ENCODE results near the gene TPD52L2.

Gene TPD52L2

GRCh38 chr20:63881451-63882226 lies 16.6 kb downstream of the TPD52L2 start:
- no peak overlapping the region for H2AFZ ChIP-seq (ENCODE audit: low read length)

GRCh38 chr20:63882257-63883200 lies 17.5 kb downstream of the TPD52L2 start:
- no peaks in the 10 kb centered on the region for H3F3A ChIP-seq (ENCODE audit: low read depth)
- no peak overlapping the region for H3K9ac ChIP-seq (ENCODE audit: low read depth, low read length, poor library complexity, severe bottlenecking)
- H3K27me3 ChIP-seq (ENCODE audit: insufficient read depth, low read length, poor library complexity, severe bottlenecking): no peaks in the 10 kb centered on the region
- H3K79me2 ChIP-seq (ENCODE audit: insufficient read depth, low read length): peaks cover 13% of the 10 kb centered on the region; the same call in 1 of the 2 replicates
- no peak overlapping the region for H2AFZ ChIP-seq (ENCODE audit: low read length)
- H3K4me3 ChIP-seq (ENCODE audit: low read length, poor library complexity, severe bottlenecking): no peak overlapping the region
- no peaks in the 10 kb centered on the region for H4K20me1 ChIP-seq (ENCODE audit: insufficient read depth, low read length, poor library complexity, severe bottlenecking)
- H3K4me2 ChIP-seq (ENCODE audit: low read depth, low read length, poor library complexity, severe bottlenecking): no peak overlapping the region
- H3K36me3 ChIP-seq (ENCODE audit: insufficient read depth, low read length): peaks cover 21% of the 10 kb centered on the region; the same call in 1 of the 2 replicates
- no peak for TF ChIP-seq EZH2phosphoT487 (IDR thresholded peaks at IDR 0.05; ENCODE audit: borderline replicate concordance)
- TF ChIP-seq CTCF (conservative IDR thresholded peaks at IDR 0.05; ENCODE audit: low read length): no peak
- no peaks in the 10 kb centered on the region for H3K9me3 ChIP-seq (ENCODE audit: insufficient read depth, low read depth, low read length)
- H3K4me1 ChIP-seq (ENCODE audit: insufficient read depth, low read length, poor library complexity, severe bottlenecking): no peaks in the 10 kb centered on the region
- H3K9me2 ChIP-seq (replicated peaks; ENCODE audit: low read depth, low read length): no peaks in the 10 kb centered on the region

More at GRCh38 chr20:63881451-63882226, 16.6 kb downstream of the TPD52L2 start:
- Histone ChIP-seq H3K9ac (ENCODE audit: low read depth, low read length, poor library complexity, severe bottlenecking) (no peak overlapping the region), H4K20me1 (ENCODE audit: insufficient read depth, low read length, poor library complexity, severe bottlenecking) (no peaks in the 10 kb centered on the region), H3K79me2 (ENCODE audit: insufficient read depth, low read length) (peaks cover 14% of the 10 kb centered on the region; the same call in 1 of the 2 replicates), H3K4me1 (ENCODE audit: insufficient read depth, low read length, poor library complexity, severe bottlenecking) (no peaks in the 10 kb centered on the region), H3K9me2 (replicated peaks; ENCODE audit: low read depth, low read length) (no peaks in the 10 kb centered on the region), H3K36me3 (ENCODE audit: insufficient read depth, low read length) (peaks cover 20% of the 10 kb centered on the region; the same call in 1 of the 2 replicates), H3K4me2 (ENCODE audit: low read depth, low read length, poor library complexity, severe bottlenecking) (no peak overlapping the region), H3K4me3 (ENCODE audit: low read length, poor library complexity, severe bottlenecking) (no peak overlapping the region), H3K27me3 (ENCODE audit: insufficient read depth, low read length, poor library complexity, severe bottlenecking) (no peaks in the 10 kb centered on the region), H3K9me3 (ENCODE audit: insufficient read depth, low read depth, low read length) (no peaks in the 10 kb centered on the region), H3F3A (ENCODE audit: low read depth) (no peaks in the 10 kb centered on the region)
- no peak for TF ChIP-seq EZH2phosphoT487 (IDR thresholded peaks at IDR 0.05; ENCODE audit: borderline replicate concordance)
- TF ChIP-seq CTCF (conservative IDR thresholded peaks at IDR 0.05; ENCODE audit: low read length): no peak

- Histone ChIP-seq H4K20me1 (ENCODE audit: insufficient read depth, low read length, poor library complexity, severe bottlenecking) (no peaks in the 10 kb centered on the region), H3K9me3 (ENCODE audit: insufficient read depth, low read depth, low read length) (no peaks in the 10 kb centered on the region), H3K9ac (ENCODE audit: low read depth, low read length, poor library complexity, severe bottlenecking) (no peak overlapping the region), H3K79me2 (ENCODE audit: insufficient read depth, low read length) (peaks cover 10% of the 10 kb centered on the region; the same call in 1 of the 2 replicates), H3K27me3 (ENCODE audit: insufficient read depth, low read length, poor library complexity, severe bottlenecking) (no peaks in the 10 kb centered on the region), H3K9me2 (replicated peaks; ENCODE audit: low read depth, low read length) (no peaks in the 10 kb centered on the region), H3K4me3 (ENCODE audit: low read length, poor library complexity, severe bottlenecking) (no peak overlapping the region), H2AFZ (ENCODE audit: low read length) (no peak overlapping the region), H3F3A (ENCODE audit: low read depth) (no peaks in the 10 kb centered on the region), H3K36me3 (ENCODE audit: insufficient read depth, low read length) (peaks cover 27% of the 10 kb centered on the region; the same call in 1 of the 2 replicates), H3K4me2 (ENCODE audit: low read depth, low read length, poor library complexity, severe bottlenecking) (no peak overlapping the region), H3K4me1 (ENCODE audit: insufficient read depth, low read length, poor library complexity, severe bottlenecking) (no peaks in the 10 kb centered on the region)
- TF ChIP-seq CTCF (conservative IDR thresholded peaks at IDR 0.05; ENCODE audit: low read length) (no peak), EZH2phosphoT487 (IDR thresholded peaks at IDR 0.05; ENCODE audit: borderline replicate concordance) (no peak)
Measured at GRCh38 chr20:63883201-63883593, 18.1 kb downstream of the TPD52L2 start.

All from Loucy (cell line).